ENCODE measurements around the gene CTNND2. TPM values are rescaled to one million over a fixed set of nuclear protein-coding genes. Genes with fewer than 3 reads are reported as not detected.

CTNND2 gene
- total RNA-seq, 1 experiment from 2014 or later = not detected

DNA sequence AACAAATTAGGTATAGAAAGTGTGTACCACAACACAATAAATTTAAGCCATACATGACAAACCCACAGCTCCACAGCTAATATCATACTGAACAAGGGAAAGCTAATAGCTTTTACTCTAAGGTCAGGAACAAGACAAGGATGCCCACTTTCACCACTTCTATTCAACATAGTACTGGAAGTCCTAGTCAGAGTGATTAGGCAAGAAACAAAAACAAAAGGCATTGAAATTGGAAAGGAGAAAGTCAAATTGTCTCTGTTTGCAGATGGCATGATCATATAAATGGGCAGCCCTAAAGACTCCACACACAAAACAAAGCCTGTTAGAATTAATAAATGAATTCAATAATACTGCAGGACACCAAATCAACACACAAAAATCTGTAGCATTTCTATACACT lies 548.8 kb downstream of the CTNND2 start:
- TF ChIP-seq EZH2 (IDR thresholded peaks at IDR 0.05; ENCODE audit: borderline replicate concordance, low read depth, low read length, poor library complexity, severe bottlenecking) = no peak
- TF ChIP-seq, protein P1, sequence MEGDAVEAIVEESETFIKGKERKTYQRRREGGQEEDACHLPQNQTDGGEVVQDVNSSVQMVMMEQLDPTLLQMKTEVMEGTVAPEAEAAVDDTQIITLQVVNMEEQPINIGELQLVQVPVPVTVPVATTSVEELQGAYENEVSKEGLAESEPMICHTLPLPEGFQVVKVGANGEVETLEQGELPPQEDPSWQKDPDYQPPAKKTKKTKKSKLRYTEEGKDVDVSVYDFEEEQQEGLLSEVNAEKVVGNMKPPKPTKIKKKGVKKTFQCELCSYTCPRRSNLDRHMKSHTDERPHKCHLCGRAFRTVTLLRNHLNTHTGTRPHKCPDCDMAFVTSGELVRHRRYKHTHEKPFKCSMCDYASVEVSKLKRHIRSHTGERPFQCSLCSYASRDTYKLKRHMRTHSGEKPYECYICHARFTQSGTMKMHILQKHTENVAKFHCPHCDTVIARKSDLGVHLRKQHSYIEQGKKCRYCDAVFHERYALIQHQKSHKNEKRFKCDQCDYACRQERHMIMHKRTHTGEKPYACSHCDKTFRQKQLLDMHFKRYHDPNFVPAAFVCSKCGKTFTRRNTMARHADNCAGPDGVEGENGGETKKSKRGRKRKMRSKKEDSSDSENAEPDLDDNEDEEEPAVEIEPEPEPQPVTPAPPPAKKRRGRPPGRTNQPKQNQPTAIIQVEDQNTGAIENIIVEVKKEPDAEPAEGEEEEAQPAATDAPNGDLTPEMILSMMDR (conservative IDR thresholded peaks at IDR 0.05; ENCODE audit: low read depth, low read length) = no peak
- ChIA-PET POLR2A (ENCODE audit: low non-redundant PET) (no interaction called here), CTCF (no interaction called here)
- intact Hi-C loops (cut with micrococcal nuclease; ENCODE audit: unreplicated experiment) = no loop called here
- H3K27ac ChIP-seq (ENCODE audit: low read depth, low read length, poor library complexity, severe bottlenecking) = no peak overlapping the region
- no peaks in the 10 kb centered on the region for H3K4me1 ChIP-seq (ENCODE audit: insufficient read depth, low read length, poor library complexity, severe bottlenecking)
- no peaks in the 10 kb centered on the region for H3K9me3 ChIP-seq (ENCODE audit: low read depth, low read length, poor library complexity, severe bottlenecking)
- no peak for DNase-seq (ENCODE audit: low spot score)
- H3K27me3 ChIP-seq (replicated peaks; ENCODE audit: insufficient read depth, low read depth, low read length, poor library complexity) = no peaks in the 10 kb centered on the region
- BruUV-seq (replicated peaks) = no TSS peak
- no peaks in the 10 kb centered on the region for H3K36me3 ChIP-seq (ENCODE audit: insufficient read depth, low read length, poor library complexity, severe bottlenecking)
- no peak overlapping the region for H3K4me3 ChIP-seq (ENCODE audit: low read depth, low read length, poor library complexity, severe bottlenecking)

DNA sequence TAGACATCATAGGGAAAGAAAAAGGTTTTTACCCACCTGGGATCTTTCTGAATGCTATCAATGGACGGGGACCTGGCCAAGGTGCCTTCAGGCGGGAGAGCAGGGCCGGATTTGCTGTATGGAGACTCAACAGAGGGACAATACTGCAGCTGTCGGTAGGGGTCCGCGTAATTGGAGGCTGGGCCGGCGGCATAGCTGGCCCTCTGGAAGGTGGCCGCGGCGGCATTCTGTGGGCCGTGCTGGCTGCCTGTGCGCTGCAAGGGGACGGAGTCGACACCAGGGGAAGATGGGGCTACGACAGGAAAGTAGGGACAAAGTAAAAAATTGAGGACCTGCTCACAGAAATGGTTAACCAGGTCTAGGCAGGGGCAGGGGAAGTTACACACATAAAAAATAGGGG lies 557.9 kb downstream of the CTNND2 start:
- POLR2A ChIA-PET (ENCODE audit: low non-redundant PET) = no interaction called here
- Histone ChIP-seq H3K27ac (ENCODE audit: low read depth, low read length, poor library complexity, severe bottlenecking) (no peak overlapping the region), H3K4me1 (ENCODE audit: insufficient read depth, low read length, poor library complexity, severe bottlenecking) (no peaks in the 10 kb centered on the region), H3K9me3 (ENCODE audit: low read depth, low read length, poor library complexity, severe bottlenecking) (no peaks in the 10 kb centered on the region), H3K36me3 (ENCODE audit: insufficient read depth, low read length, poor library complexity, severe bottlenecking) (no peaks in the 10 kb centered on the region), H3K4me3 (ENCODE audit: low read depth, low read length, poor library complexity, severe bottlenecking) (no peak overlapping the region), H3K27me3 (replicated peaks; ENCODE audit: insufficient read depth, low read depth, low read length, poor library complexity) (no peaks in the 10 kb centered on the region)
- no peak for TF ChIP-seq EZH2 (IDR thresholded peaks at IDR 0.05; ENCODE audit: borderline replicate concordance, low read depth, low read length, poor library complexity, severe bottlenecking)
- DNase-seq (ENCODE audit: low spot score) = no peak
- CTCF ChIA-PET = no interaction called here
- no TSS peak for BruUV-seq (replicated peaks)
- intact Hi-C loops (cut with micrococcal nuclease; ENCODE audit: unreplicated experiment) = no loop called here

DNA sequence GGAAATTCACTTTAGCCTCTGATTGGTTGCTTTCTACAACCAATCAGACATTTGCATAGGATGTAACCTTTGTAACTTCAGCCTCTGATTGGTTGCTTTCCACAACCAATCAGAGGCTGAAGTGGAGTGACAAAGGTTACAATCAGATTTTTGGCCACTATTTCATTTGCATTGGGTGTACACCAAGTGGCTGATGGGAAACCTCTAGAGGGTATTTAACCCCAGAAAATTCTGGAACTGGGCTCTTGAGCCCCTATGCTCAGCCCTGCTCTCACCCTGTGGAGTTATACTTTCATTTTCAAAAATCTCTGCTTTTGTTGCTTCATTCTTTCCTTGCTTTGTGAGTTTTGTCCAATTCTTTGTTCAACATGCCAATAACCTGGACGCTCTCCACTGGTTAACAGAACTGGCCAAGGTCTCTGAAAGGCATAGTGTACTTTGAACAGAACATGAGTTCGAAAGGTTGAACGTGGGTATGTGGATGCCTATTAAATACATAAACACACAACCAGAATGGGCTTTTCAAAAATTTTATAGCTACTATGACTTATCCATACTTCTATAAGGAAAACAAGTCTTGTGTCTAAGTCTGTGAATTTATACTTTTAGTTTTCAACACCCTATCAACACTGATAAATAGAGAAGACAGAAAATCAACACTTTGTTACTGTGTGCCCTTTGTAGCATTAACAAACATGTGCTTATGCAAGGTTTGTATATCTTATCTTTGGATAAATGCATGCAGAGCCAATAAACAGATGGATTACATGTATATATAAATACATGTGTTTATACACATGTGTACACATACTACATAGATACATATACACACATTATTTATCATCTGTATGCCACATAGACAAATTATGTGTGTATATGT lies 568.1 kb downstream of the CTNND2 start:
- Histone ChIP-seq H3K27ac (ENCODE audit: low read depth, low read length, poor library complexity, severe bottlenecking) (no peak overlapping the region), H3K9me3 (ENCODE audit: low read depth, low read length, poor library complexity, severe bottlenecking) (no peaks in the 10 kb centered on the region), H3K4me1 (ENCODE audit: insufficient read depth, low read length, poor library complexity, severe bottlenecking) (no peaks in the 10 kb centered on the region), H3K27me3 (replicated peaks; ENCODE audit: insufficient read depth, low read depth, low read length, poor library complexity) (no peaks in the 10 kb centered on the region), H3K4me3 (ENCODE audit: low read depth, low read length, poor library complexity, severe bottlenecking) (no peak overlapping the region), H3K36me3 (ENCODE audit: insufficient read depth, low read length, poor library complexity, severe bottlenecking) (no peaks in the 10 kb centered on the region)
- intact Hi-C loops (cut with micrococcal nuclease; ENCODE audit: unreplicated experiment) = no loop called here
- ChIA-PET POLR2A (ENCODE audit: low non-redundant PET) (no interaction called here), CTCF (no interaction called here)
- no peak for DNase-seq (ENCODE audit: low spot score)
- no peak for TF ChIP-seq EZH2 (IDR thresholded peaks at IDR 0.05; ENCODE audit: borderline replicate concordance, low read depth, low read length, poor library complexity, severe bottlenecking)
- TF ChIP-seq, protein P1 (conservative IDR thresholded peaks at IDR 0.05; ENCODE audit: low read depth, low read length) = no peak
- BruUV-seq (replicated peaks) = no TSS peak

DNA sequence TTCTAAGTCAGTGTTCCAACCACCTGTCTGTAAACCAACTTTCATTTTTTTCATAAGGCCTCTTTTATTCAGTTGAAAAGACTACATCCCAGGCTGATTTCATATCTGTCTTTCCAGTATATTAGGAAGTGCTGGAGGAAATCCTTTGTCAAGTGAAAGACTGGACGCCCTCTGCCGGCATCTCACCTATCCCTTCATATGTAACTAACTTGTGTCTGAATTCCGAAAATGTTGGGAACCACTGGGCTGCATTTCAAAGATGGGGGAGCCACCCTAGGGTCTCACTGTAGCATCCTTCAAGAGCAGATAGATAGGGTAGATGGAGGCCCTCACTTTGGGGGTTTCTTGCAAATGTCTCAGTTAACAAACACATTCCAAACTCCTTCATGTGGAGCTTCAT lies 569.8 kb downstream of the CTNND2 start:
- CTCF ChIA-PET = no interaction called here

More for the DNA sequence above, 569.8 kb downstream of the CTNND2 start:
- Histone ChIP-seq H3K36me3 (ENCODE audit: insufficient read depth, low read length, poor library complexity, severe bottlenecking) (no peaks in the 10 kb centered on the region), H3K27me3 (replicated peaks; ENCODE audit: insufficient read depth, low read depth, low read length, poor library complexity) (no peaks in the 10 kb centered on the region), H3K27ac (ENCODE audit: low read depth, low read length, poor library complexity, severe bottlenecking) (no peak overlapping the region), H3K4me3 (ENCODE audit: low read depth, low read length, poor library complexity, severe bottlenecking) (no peak overlapping the region), H3K9me3 (ENCODE audit: low read depth, low read length, poor library complexity, severe bottlenecking) (no peaks in the 10 kb centered on the region), H3K4me1 (ENCODE audit: insufficient read depth, low read length, poor library complexity, severe bottlenecking) (no peaks in the 10 kb centered on the region)
- POLR2A ChIA-PET (ENCODE audit: low non-redundant PET) = no interaction called here
- TF ChIP-seq, protein P1 (conservative IDR thresholded peaks at IDR 0.05; ENCODE audit: low read depth, low read length) = no peak
- TF ChIP-seq EZH2 (IDR thresholded peaks at IDR 0.05; ENCODE audit: borderline replicate concordance, low read depth, low read length, poor library complexity, severe bottlenecking) = no peak
- no TSS peak for BruUV-seq (replicated peaks)
- DNase-seq (ENCODE audit: low spot score) = no peak
- intact Hi-C loops (cut with micrococcal nuclease; ENCODE audit: unreplicated experiment) = no loop called here

Data from A673 (cell line).